ENCODE results near the gene SLC2A13.

GRCh38 chr12:40017488-40017887 is 88.4 kb downstream of the SLC2A13 start:
- TF ChIP-seq CTCF (conservative IDR thresholded peaks at IDR 0.05) (no peak), EZH2 (IDR thresholded peaks at IDR 0.05; ENCODE audit: low read depth) (no peak)
